HepG2 (cell line): Measurements from ENCODE around the gene USF1. TPM values are rescaled to one million over a fixed set of nuclear protein-coding genes. Genes with fewer than 3 reads are reported as not detected.
A peak's percentile ranks its signal among the peaks of the same experiment; 100 is the strongest.

Source experiments
- ATAC-seq: fragments of 200-7000 bp; cut with Tn5 transposase; 3 replicates; pipeline ENCODE4 v1.9.1; 2020; ENCODE audit warnings: mild to moderate bottlenecking, moderate library complexity
- BruUV-seq: library from RNA; stranded (reverse); fragments of 400-500 nt; replicated peaks from 2 replicates; lab custom pipeline; 2021; lab: Mats Ljungman, UMichigan
- CTCF ChIA-PET: fragments of 300-600 bp; formaldehyde crosslinking; extraction: SDS; loops from one replicate; lab custom pipeline; 2021; ENCODE audit warnings: low total read pairs, inconsistent platforms, low intra/inter-chr PET ratio; lab: Yijun Ruan, JAX
- POLR2A ChIA-PET: fragments of 350-600 bp; sonication (Branson Sonifier 250); formaldehyde crosslinking; loops from one replicate; lab custom pipeline; 2020; ENCODE audit warnings: antibody characterized with exemption, inconsistent platforms; lab: Yijun Ruan, JAX
- DNase-seq: peaks from one replicate; pipeline ENCODE4 v3.0.0-alpha.2; 2015; ENCODE audit warnings: low spot score
- FAIRE-seq: peaks from 3 replicates; lab custom pipeline; 2011; peaks lifted over from hg19 to GRCh38; lab: Jason Lieb, UNC
- H2AFZ ChIP-seq: one replicate; pipeline ENCODE4 v1.6.1; 2011; ENCODE audit warnings: low read length, inconsistent platforms
- H3K27ac ChIP-seq: fragments of 300-600 bp; 3 replicates; pipeline ENCODE4 v1.8.0; 2011; ENCODE audit warnings: mixed run types, mild to moderate bottlenecking, mixed read lengths, low read length, inconsistent platforms; ENCODE audit not compliant: insufficient read depth; ENCODE audit errors: extremely low read length
- H3K27me3 ChIP-seq, 2 experiments: fragments of 200-600 bp in 1 of 2; 2 replicates in 1 of 2; 3 replicates in 1 of 2; pipeline versions ENCODE4 v1.6.0 to v1.8.0; 2011; ENCODE audit warnings: low read length in 2 of 2, mild to moderate bottlenecking in 2 of 2, moderate library complexity in 2 of 2, inconsistent platforms in 1 of 2; ENCODE audit not compliant: insufficient read depth in 2 of 2, control insufficient read depth in 1 of 2
- H3K36me3 ChIP-seq, 2 experiments: fragments of 200-600 bp in 1 of 2; replicated peaks in 1 of 2; 2 replicates in 1 of 2; 3 replicates in 1 of 2; pipeline versions ENCODE4 v1.5.1 to v1.8.0; 2011; ENCODE audit warnings: low read length in 2 of 2, inconsistent platforms in 1 of 2; ENCODE audit not compliant: insufficient read depth in 2 of 2, control insufficient read depth in 1 of 2
- H3K4me1 ChIP-seq: 2 replicates; pipeline ENCODE4 v1.5.1; 2012; ENCODE audit warnings: low read length, inconsistent platforms; ENCODE audit not compliant: insufficient read depth
- H3K4me2 ChIP-seq: 2 replicates; pipeline ENCODE4 v1.6.0; 2011; ENCODE audit warnings: low read depth, low read length, inconsistent platforms
- H3K4me3 ChIP-seq, 3 experiments: fragments of 200-600 bp in 1 of 3; sonication (generic), shearing (Covaris generic) in 1 of 3; replicated peaks in 1 of 3; 2 replicates each; pipeline ENCODE4 v1.5.1; 2011 to 2016; ENCODE audit warnings: low read length in 3 of 3, inconsistent platforms in 2 of 3, low read depth in 2 of 3, mild to moderate bottlenecking in 2 of 3, control low read depth in 1 of 3, mixed read lengths in 1 of 3; ENCODE audit not compliant: insufficient read depth in 1 of 3
- H3K79me2 ChIP-seq: one replicate; pipeline ENCODE4 v1.6.1; 2011; ENCODE audit warnings: low read length, inconsistent platforms; ENCODE audit not compliant: insufficient read depth
- H3K9ac ChIP-seq: 2 replicates; pipeline ENCODE4 v1.6.0; 2011; ENCODE audit warnings: mild to moderate bottlenecking, low read depth, low read length, inconsistent platforms; ENCODE audit not compliant: insufficient read depth
- H3K9me3 ChIP-seq: 2 replicates; pipeline ENCODE4 v1.5.1; 2012; ENCODE audit warnings: mild to moderate bottlenecking, low read length
- H4K20me1 ChIP-seq: 2 replicates; pipeline ENCODE4 v1.6.0; 2011; ENCODE audit warnings: inconsistent platforms, mild to moderate bottlenecking, low read length, moderate library complexity; ENCODE audit not compliant: insufficient read depth
- ATF1 ChIP-seq: IDR thresholded peaks from 2 replicates; pipeline ENCODE4 v1.6.1; 2016; ENCODE audit warnings: mild to moderate bottlenecking, control low read depth
- FOXA3 ChIP-seq: IDR thresholded peaks from 2 replicates; pipeline ENCODE4 v1.6.1; 2016; ENCODE audit warnings: missing genetic modification reagents, missing compliant biosample characterization
- GPN1 ChIP-seq: sonication (generic); formaldehyde crosslinking; IDR thresholded peaks from 2 replicates; pipeline ENCODE4 v1.5.1; 2020; ENCODE audit warnings: missing genetic modification reagents, borderline replicate concordance
- HES4 ChIP-seq: sonication (generic); formaldehyde crosslinking; IDR thresholded peaks from 2 replicates; pipeline ENCODE4 v1.9.0; 2021; ENCODE audit warnings: mild to moderate bottlenecking, missing genetic modification reagents, borderline replicate concordance
- NR2F1 ChIP-seq, 2 experiments: fragments of 450-650 bp in 1 of 2; formaldehyde crosslinking in 1 of 2; IDR thresholded peaks; 2 replicates each; pipeline versions ENCODE4 v1.5.0 to v1.6.1; 2016 to 2020; ENCODE audit warnings: mild to moderate bottlenecking in 1 of 2, missing compliant biosample characterization in 1 of 2, missing genetic modification reagents in 1 of 2, moderate library complexity in 1 of 2
- ONECUT2 ChIP-seq: sonication (generic); formaldehyde crosslinking; IDR thresholded peaks from 2 replicates; pipeline ENCODE4 v1.4.0; 2020; ENCODE audit warnings: missing genetic modification reagents
- SKI ChIP-seq: fragments of 450-650 bp; IDR thresholded peaks from one replicate; pipeline ENCODE4 v1.6.1; 2018; ENCODE audit warnings: mild to moderate bottlenecking; ENCODE audit not compliant: partially characterized antibody
- ZMAT3 ChIP-seq: sonication (generic); formaldehyde crosslinking; conservative IDR thresholded peaks from 2 replicates; pipeline ENCODE4 v1.7.0; 2021; ENCODE audit warnings: missing genetic modification reagents
- ZMYM2 ChIP-seq: sonication (generic); formaldehyde crosslinking; IDR thresholded peaks from 2 replicates; pipeline ENCODE4 v1.8.0; 2022; ENCODE audit warnings: mild to moderate bottlenecking, missing genetic modification reagents
- ZNF136 ChIP-seq: sonication (generic); formaldehyde crosslinking; IDR thresholded peaks from 2 replicates; pipeline ENCODE4 v1.8.1; 2022; ENCODE audit warnings: low read depth, mild to moderate bottlenecking, moderate library complexity, missing genetic modification reagents
- ZNF44 ChIP-seq: sonication (generic); formaldehyde crosslinking; IDR thresholded peaks from 2 replicates; pipeline ENCODE4 v1.5.1; 2020; ENCODE audit warnings: mild to moderate bottlenecking, missing genetic modification reagents
- ZNF558 ChIP-seq: sonication (generic); formaldehyde crosslinking; IDR thresholded peaks from 2 replicates; pipeline ENCODE4 v1.9.0; 2022; ENCODE audit warnings: mild to moderate bottlenecking, missing genetic modification reagents, borderline replicate concordance
- ZNF615 ChIP-seq: sonication (generic); formaldehyde crosslinking; IDR thresholded peaks from 2 replicates; pipeline ENCODE4 v1.5.0; 2020; ENCODE audit warnings: mild to moderate bottlenecking, missing genetic modification reagents, borderline replicate concordance
- ZNF713 ChIP-seq: sonication (generic); formaldehyde crosslinking; IDR thresholded peaks from 2 replicates; pipeline ENCODE4 v1.4.0; 2020; ENCODE audit warnings: mild to moderate bottlenecking, missing genetic modification reagents
- WGBS: methylation state at CpG from one replicate; pipeline ENCODE4 v1.1.6; 2017; ENCODE audit warnings: low lambda C conversion rate; 5-methylcytosine and 5-hydroxymethylcytosine counted together
- in situ Hi-C: cut with HindIII; loops from 2 replicates; pipeline ENCODE4 v1.10.0; 2017; ENCODE audit warnings: low pct_unique_long_range_greater_than_20kb; ENCODE audit not compliant: extremely low pct_ligation_motif_present
- intact Hi-C: fragments of 100-400 bp; cut with micrococcal nuclease; formaldehyde crosslinking; loops from one replicate; pipeline ENCODE4 v1.10.0; 2022; ENCODE audit not compliant: unreplicated experiment
- polyA plus RNA-seq, 8 experiments: library from polyadenylated mRNA; depleted of rRNA in 3 of 8; stranded (reverse) in 7 of 8; unstranded in 1 of 8; fragments of >200 nt; fragmentation: Illumina TruSeq in 4 of 8; extraction: Trizol in 4 of 8; gene quantifications; 2 replicates each; pipeline versions ENCODE4 v1.2.1 to v1.2.3, GENCODE V29; 2011 to 2016; ENCODE audit warnings: low read depth in 4 of 8, missing spikeins in 1 of 8, mixed read lengths in 1 of 8; ENCODE audit not compliant: insufficient read depth in 1 of 8
- total RNA-seq, 5 experiments: library from RNA; depleted of rRNA; stranded (reverse); fragments of >200 nt; fragmentation: Illumina TruSeq; extraction: Trizol; gene quantifications; 2 replicates each; pipeline ENCODE4 v1.2.3, GENCODE V29; 2016; ENCODE audit warnings: low read depth in 1 of 5
- TF ChIP-seq, protein P1 (sequence below): sonication (generic); formaldehyde crosslinking; IDR thresholded peaks from 2 replicates; pipeline ENCODE4 v1.4.0; 2020; ENCODE audit warnings: missing genetic modification reagents
- TF ChIP-seq, protein P2 (sequence below): sonication (generic); formaldehyde crosslinking; IDR thresholded peaks from 2 replicates; pipeline ENCODE4 v1.5.0; 2020; ENCODE audit warnings: missing genetic modification reagents, mild to moderate bottlenecking, borderline replicate concordance
- TF ChIP-seq, protein P3 (sequence below): IDR thresholded peaks from 2 replicates; pipeline ENCODE4 v1.6.1; 2016; ENCODE audit warnings: missing compliant biosample characterization, missing genetic modification reagents, borderline replicate concordance

USF1 gene
- total and polyA plus RNA-seq, 2 of the 13 experiments (the other 11 are each of a cell fraction or from before 2014, with no cell fraction given) = 26.9 to 39.4 TPM

DNA sequence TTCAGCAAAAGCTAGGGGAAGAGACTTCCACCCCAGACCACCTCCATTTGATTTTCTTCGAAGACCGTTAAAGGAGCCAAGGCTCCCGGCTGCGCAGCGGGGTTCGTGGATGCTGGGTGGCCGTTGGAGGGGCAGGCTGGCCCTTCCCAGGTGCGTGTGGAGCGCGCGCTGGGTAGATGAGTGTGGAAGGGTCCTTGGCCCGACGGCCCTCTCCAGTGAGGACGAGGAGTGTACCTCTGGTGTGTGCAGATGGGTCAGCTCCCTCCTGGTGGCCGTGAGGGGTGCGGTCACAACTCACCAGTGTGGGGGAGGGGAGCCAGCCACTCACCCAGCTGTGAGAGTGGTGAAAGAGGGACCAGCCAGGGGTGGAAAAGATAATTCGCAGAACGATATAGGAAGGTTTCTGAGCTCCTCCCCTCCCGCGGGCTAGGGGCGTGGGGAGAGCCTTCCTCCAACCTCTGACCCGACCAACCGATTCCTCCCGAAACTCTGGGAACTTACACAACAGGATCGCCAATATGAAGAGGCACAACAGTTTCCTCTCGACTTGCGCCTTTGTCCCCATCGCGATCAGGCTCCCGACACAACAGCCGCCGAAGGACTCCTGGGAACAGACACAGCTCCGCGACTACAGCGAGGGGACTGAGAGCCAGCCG is 25.1 kb downstream of the USF1 start, which contains the start of gene F11R (continued):
- TF ChIP-seq NR2F1 (CRISPR knock-in tag; IDR thresholded peaks at IDR 0.05) (no peak), ZNF713 (no peak), ZNF136 (CRISPR knock-in tag) (no peak), HES4 (CRISPR knock-in tag) (no peak), SKI (peak; percentile 7), ZNF44 (no peak)

- peaks cover 38% of the 10 kb centered on the region for H3K79me2 ChIP-seq
- TF ChIP-seq FOXA3 (CRISPR knock-in tag) (0 out of 2 replicates have a peak, but pooled peaks have one; percentile 14), ONECUT2 (CRISPR knock-in tag) (no peak), ATF1 (CRISPR knock-in tag) (no peak), ZMAT3 (CRISPR knock-in tag) (no peak), GPN1 (CRISPR knock-in tag) (no peak), ZNF558 (CRISPR knock-in tag) (no peak), ZNF615 (CRISPR knock-in tag) (no peak), ZMYM2 (CRISPR knock-in tag) (no peak)
- TF ChIP-seq, protein P1, sequence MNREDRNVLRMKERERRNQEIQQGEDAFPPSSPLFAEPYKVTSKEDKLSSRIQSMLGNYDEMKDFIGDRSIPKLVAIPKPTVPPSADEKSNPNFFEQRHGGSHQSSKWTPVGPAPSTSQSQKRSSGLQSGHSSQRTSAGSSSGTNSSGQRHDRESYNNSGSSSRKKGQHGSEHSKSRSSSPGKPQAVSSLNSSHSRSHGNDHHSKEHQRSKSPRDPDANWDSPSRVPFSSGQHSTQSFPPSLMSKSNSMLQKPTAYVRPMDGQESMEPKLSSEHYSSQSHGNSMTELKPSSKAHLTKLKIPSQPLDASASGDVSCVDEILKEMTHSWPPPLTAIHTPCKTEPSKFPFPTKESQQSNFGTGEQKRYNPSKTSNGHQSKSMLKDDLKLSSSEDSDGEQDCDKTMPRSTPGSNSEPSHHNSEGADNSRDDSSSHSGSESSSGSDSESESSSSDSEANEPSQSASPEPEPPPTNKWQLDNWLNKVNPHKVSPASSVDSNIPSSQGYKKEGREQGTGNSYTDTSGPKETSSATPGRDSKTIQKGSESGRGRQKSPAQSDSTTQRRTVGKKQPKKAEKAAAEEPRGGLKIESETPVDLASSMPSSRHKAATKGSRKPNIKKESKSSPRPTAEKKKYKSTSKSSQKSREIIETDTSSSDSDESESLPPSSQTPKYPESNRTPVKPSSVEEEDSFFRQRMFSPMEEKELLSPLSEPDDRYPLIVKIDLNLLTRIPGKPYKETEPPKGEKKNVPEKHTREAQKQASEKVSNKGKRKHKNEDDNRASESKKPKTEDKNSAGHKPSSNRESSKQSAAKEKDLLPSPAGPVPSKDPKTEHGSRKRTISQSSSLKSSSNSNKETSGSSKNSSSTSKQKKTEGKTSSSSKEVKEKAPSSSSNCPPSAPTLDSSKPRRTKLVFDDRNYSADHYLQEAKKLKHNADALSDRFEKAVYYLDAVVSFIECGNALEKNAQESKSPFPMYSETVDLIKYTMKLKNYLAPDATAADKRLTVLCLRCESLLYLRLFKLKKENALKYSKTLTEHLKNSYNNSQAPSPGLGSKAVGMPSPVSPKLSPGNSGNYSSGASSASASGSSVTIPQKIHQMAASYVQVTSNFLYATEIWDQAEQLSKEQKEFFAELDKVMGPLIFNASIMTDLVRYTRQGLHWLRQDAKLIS (CRISPR knock-in tag) = no peak
- TF ChIP-seq, protein P2, sequence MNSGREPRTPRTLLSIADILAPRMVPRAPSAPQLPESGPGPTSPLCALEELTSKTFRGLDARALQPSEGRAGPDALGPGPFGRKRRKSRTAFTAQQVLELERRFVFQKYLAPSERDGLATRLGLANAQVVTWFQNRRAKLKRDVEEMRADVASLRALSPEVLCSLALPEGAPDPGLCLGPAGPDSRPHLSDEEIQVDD (CRISPR knock-in tag) = no peak
- TF ChIP-seq, protein P3, sequence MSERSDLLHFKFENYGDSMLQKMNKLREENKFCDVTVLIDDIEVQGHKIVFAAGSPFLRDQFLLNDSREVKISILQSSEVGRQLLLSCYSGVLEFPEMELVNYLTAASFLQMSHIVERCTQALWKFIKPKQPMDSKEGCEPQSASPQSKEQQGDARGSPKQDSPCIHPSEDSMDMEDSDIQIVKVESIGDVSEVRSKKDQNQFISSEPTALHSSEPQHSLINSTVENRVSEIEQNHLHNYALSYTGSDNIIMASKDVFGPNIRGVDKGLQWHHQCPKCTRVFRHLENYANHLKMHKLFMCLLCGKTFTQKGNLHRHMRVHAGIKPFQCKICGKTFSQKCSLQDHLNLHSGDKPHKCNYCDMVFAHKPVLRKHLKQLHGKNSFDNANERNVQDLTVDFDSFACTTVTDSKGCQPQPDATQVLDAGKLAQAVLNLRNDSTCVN (CRISPR knock-in tag) = no peak
These were observed 25.9 kb downstream of the USF1 start for GRCh38 chr1:161019751-161020495.

More at GRCh38 chr1:161019751-161020495, 25.9 kb downstream of the USF1 start:
- peak overlapping the region; percentile 77 for H3K4me2 ChIP-seq
- DNase-seq (no peak), ATAC-seq (peak; percentile 11), FAIRE-seq (peak; percentile 32)
- H3K9me3 ChIP-seq = no peaks in the 10 kb centered on the region
- in situ Hi-C loops = no loop called here
- no TSS peak for BruUV-seq
- no peaks in the 10 kb centered on the region; a peak in 1 of 5 replicates for H3K27me3 ChIP-seq
- intact Hi-C loops = loop anchor here (1.0 kb wide), 1 partner anchor 23 kb away; no protein-coding TSS in a partner anchor
- 0 out of 2 replicates have a peak, but pooled peaks cover 3% of the 10 kb centered on the region for H4K20me1 ChIP-seq
- ChIA-PET CTCF (interaction anchor here (0.8 to 1.8 kb wide), 2 partner anchors 22 to 23 kb away, joined by 3 to 4 read pairs; no protein-coding TSS in a partner anchor), POLR2A (interaction anchor here (0.7 to 2.3 kb wide), 13 partner anchors 13 to 703 kb away, joined by 3 to 60 read pairs (median 5); partner anchors contain the start of genes DEDD, TOMM40L, UFC1 and USF1)
- H3K9ac ChIP-seq = peak overlapping the region; percentile 76
- 6% methylated on average over 7 of the region's 10 CpGs for WGBS
- peak overlapping the region; percentile 64 to 87 (median 84) for H3K4me3 ChIP-seq
- H2AFZ ChIP-seq = no peak overlapping the region
- peaks cover 52% of the 10 kb centered on the region for H3K4me1 ChIP-seq
- H3K36me3 ChIP-seq = no peaks in the 10 kb centered on the region
- H3K27ac ChIP-seq = peak overlapping the region; percentile 75
